Measurements from ENCODE around the gene MRPL2.

The MRPL2 gene

DNA sequence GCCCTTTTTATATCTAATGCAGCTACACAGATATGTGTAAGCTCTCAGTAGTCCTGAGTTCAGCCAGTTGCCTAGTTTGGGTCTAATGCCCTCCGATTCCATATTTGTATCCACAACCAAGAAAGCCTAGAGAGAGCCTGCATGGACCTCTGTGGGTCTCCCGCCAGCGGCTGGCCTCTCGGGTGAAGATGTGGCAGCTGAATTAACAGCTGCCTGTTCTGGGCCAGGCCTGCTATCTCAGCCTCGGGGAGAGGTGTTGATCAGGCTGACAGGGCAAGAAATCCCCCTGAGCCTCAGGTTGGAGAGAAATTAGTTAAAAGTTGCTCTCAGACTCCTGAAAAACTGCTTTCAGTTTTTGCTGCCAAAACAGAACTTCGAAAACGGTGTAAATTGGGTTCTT is 36.7 kb upstream of the MRPL2 start:
- H3K27ac ChIP-seq (ENCODE audit: extremely low read depth, low read depth, low read length), result peak overlapping the region; percentile 61
- no peaks in the 10 kb centered on the region for H3K9me3 ChIP-seq (ENCODE audit: control insufficient read depth, insufficient read depth, low read depth, low read length)
- H3K4me1 ChIP-seq (ENCODE audit: control insufficient read depth, insufficient read depth, low read length), result peaks cover 38% of the 10 kb centered on the region
- ChIA-PET CTCF (interaction anchor here (1.0 to 1.1 kb wide), 2 partner anchors 12 to 48 kb away, joined by 3 read pairs; no protein-coding TSS in a partner anchor), POLR2A (interaction anchor here (0.6 to 1.1 kb wide), 4 partner anchors 9 to 420 kb away, joined by 3 to 5 read pairs (median 3); partner anchors contain the start of gene PTK7)
- TF ChIP-seq ZNF785 (tag by site-specific recombination; IDR thresholded peaks at IDR 0.05), result no peak
- H3K4me3 ChIP-seq (ENCODE audit: low read depth, low read length), result no peak overlapping the region
- H3K36me3 ChIP-seq (ENCODE audit: control insufficient read depth in 2 of 2, insufficient read depth in 1 of 2, low read length in 2 of 2), result no peaks in the 10 kb centered on the region

DNA sequence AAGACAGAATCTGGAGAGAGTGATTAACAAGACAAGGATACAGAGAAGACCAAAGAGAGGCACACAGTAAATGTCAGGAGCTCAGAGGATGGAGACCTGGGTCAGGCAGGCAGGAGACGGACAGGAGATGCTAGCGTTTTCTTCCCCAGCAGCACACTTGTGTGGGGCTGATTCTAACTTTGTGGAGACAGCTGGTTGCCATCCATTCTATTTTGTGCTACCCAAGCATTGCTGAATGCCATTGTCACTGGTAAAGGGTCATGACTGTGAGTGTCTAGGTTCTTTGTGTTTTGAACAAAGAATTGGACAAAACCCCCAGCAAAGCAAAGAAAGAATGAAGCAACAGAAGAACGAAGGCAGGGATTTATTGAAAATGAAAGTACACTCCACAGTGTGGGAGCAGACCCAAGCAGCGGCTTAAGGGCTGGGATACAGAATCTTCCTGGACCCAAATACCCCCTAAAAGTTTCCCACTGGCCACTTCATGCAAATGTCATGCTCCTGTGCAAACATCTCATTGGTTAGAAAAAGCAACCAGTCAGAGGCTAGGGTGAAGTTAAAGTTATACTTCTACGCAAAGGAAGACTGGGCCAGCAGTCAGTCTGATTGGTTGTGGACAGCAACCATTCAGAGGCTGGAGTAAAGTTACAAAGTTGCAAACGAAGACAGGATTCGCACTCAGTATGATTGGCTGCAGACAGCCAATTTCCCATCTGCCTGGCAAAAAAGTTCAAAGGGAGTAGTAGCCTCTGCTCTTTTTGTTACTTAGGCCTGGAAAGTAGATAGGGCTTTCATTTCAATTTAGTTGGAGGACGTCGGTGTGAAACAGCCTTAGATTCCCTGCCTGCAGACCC is 34.4 kb upstream of the MRPL2 start:
- no peak overlapping the region for H3K4me3 ChIP-seq (ENCODE audit: low read depth, low read length)
- H3K9me3 ChIP-seq (ENCODE audit: control insufficient read depth, insufficient read depth, low read depth, low read length), result no peaks in the 10 kb centered on the region
- H3K36me3 ChIP-seq (ENCODE audit: control insufficient read depth in 2 of 2, insufficient read depth in 1 of 2, low read length in 2 of 2), result no peaks in the 10 kb centered on the region
- ChIA-PET CTCF (no interaction called here), POLR2A (no interaction called here)
- TF ChIP-seq ZBTB17 (tag by site-specific recombination; IDR thresholded peaks at IDR 0.05), result peak; percentile 45
- TF ChIP-seq, protein P1, sequence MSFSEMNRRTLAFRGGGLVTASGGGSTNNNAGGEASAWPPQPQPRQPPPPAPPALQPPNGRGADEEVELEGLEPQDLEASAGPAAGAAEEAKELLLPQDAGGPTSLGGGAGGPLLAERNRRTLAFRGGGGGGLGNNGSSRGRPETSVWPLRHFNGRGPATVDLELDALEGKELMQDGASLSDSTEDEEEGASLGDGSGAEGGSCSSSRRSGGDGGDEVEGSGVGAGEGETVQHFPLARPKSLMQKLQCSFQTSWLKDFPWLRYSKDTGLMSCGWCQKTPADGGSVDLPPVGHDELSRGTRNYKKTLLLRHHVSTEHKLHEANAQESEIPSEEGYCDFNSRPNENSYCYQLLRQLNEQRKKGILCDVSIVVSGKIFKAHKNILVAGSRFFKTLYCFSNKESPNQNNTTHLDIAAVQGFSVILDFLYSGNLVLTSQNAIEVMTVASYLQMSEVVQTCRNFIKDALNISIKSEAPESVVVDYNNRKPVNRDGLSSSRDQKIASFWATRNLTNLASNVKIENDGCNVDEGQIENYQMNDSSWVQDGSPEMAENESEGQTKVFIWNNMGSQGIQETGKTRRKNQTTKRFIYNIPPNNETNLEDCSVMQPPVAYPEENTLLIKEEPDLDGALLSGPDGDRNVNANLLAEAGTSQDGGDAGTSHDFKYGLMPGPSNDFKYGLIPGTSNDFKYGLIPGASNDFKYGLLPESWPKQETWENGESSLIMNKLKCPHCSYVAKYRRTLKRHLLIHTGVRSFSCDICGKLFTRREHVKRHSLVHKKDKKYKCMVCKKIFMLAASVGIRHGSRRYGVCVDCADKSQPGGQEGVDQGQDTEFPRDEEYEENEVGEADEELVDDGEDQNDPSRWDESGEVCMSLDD (tag by site-specific recombination; IDR thresholded peaks at IDR 0.05), result no peak
- TF ChIP-seq ZNF768 (tag by site-specific recombination; IDR thresholded peaks at IDR 0.05), result no peak
- TF ChIP-seq ZNF600 (tag by site-specific recombination; IDR thresholded peaks at IDR 0.05), result peak; percentile 88
- TF ChIP-seq ZNF366 (tag by site-specific recombination; conservative IDR thresholded peaks at IDR 0.05), result no peak
- TF ChIP-seq ZNF132 (tag by site-specific recombination; IDR thresholded peaks at IDR 0.05; ENCODE audit: borderline replicate concordance), result no peak
- TF ChIP-seq, protein P2, sequence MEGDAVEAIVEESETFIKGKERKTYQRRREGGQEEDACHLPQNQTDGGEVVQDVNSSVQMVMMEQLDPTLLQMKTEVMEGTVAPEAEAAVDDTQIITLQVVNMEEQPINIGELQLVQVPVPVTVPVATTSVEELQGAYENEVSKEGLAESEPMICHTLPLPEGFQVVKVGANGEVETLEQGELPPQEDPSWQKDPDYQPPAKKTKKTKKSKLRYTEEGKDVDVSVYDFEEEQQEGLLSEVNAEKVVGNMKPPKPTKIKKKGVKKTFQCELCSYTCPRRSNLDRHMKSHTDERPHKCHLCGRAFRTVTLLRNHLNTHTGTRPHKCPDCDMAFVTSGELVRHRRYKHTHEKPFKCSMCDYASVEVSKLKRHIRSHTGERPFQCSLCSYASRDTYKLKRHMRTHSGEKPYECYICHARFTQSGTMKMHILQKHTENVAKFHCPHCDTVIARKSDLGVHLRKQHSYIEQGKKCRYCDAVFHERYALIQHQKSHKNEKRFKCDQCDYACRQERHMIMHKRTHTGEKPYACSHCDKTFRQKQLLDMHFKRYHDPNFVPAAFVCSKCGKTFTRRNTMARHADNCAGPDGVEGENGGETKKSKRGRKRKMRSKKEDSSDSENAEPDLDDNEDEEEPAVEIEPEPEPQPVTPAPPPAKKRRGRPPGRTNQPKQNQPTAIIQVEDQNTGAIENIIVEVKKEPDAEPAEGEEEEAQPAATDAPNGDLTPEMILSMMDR (tag by site-specific recombination; IDR thresholded peaks at IDR 0.05), result no peak
- TF ChIP-seq, protein P3, sequence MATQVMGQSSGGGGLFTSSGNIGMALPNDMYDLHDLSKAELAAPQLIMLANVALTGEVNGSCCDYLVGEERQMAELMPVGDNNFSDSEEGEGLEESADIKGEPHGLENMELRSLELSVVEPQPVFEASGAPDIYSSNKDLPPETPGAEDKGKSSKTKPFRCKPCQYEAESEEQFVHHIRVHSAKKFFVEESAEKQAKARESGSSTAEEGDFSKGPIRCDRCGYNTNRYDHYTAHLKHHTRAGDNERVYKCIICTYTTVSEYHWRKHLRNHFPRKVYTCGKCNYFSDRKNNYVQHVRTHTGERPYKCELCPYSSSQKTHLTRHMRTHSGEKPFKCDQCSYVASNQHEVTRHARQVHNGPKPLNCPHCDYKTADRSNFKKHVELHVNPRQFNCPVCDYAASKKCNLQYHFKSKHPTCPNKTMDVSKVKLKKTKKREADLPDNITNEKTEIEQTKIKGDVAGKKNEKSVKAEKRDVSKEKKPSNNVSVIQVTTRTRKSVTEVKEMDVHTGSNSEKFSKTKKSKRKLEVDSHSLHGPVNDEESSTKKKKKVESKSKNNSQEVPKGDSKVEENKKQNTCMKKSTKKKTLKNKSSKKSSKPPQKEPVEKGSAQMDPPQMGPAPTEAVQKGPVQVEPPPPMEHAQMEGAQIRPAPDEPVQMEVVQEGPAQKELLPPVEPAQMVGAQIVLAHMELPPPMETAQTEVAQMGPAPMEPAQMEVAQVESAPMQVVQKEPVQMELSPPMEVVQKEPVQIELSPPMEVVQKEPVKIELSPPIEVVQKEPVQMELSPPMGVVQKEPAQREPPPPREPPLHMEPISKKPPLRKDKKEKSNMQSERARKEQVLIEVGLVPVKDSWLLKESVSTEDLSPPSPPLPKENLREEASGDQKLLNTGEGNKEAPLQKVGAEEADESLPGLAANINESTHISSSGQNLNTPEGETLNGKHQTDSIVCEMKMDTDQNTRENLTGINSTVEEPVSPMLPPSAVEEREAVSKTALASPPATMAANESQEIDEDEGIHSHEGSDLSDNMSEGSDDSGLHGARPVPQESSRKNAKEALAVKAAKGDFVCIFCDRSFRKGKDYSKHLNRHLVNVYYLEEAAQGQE (tag by site-specific recombination; IDR thresholded peaks at IDR 0.05), result 0 out of 2 replicates have a peak, but pooled peaks have one; percentile 46
- no peak for TF ChIP-seq ZNF501 (tag by site-specific recombination; IDR thresholded peaks at IDR 0.05)
- TF ChIP-seq, protein P4, sequence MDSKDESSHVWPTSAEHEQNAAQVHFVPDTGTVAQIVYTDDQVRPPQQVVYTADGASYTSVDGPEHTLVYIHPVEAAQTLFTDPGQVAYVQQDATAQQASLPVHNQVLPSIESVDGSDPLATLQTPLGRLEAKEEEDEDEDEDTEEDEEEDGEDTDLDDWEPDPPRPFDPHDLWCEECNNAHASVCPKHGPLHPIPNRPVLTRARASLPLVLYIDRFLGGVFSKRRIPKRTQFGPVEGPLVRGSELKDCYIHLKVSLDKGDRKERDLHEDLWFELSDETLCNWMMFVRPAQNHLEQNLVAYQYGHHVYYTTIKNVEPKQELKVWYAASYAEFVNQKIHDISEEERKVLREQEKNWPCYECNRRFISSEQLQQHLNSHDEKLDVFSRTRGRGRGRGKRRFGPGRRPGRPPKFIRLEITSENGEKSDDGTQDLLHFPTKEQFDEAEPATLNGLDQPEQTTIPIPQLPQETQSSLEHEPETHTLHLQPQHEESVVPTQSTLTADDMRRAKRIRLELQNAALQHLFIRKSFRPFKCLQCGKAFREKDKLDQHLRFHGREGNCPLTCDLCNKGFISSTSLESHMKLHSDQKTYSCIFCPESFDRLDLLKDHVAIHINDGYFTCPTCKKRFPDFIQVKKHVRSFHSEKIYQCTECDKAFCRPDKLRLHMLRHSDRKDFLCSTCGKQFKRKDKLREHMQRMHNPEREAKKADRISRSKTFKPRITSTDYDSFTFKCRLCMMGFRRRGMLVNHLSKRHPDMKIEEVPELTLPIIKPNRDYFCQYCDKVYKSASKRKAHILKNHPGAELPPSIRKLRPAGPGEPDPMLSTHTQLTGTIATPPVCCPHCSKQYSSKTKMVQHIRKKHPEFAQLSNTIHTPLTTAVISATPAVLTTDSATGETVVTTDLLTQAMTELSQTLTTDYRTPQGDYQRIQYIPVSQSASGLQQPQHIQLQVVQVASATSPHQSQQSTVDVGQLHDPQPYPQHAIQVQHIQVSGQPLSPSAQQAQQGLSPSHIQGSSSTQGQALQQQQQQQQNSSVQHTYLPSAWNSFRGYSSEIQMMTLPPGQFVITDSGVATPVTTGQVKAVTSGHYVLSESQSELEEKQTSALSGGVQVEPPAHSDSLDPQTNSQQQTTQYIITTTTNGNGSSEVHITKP (tag by site-specific recombination; IDR thresholded peaks at IDR 0.05), result peak; percentile 32; the same call in 1 of the 2 replicates
- no peak for TF ChIP-seq ZEB2 (tag by site-specific recombination; IDR thresholded peaks at IDR 0.05)
- no peak for TF ChIP-seq ZNF10 (tag by site-specific recombination; IDR thresholded peaks at IDR 0.05)
- no peak overlapping the region for H3K27ac ChIP-seq (ENCODE audit: extremely low read depth, low read depth, low read length)
- peaks cover 60% of the 10 kb centered on the region for H3K4me1 ChIP-seq (ENCODE audit: control insufficient read depth, insufficient read depth, low read length)

Data from HEK293 (cell line).